ENCODE measurements around the gene APOF. TPM values are rescaled to one million over a fixed set of nuclear protein-coding genes. Genes with fewer than 3 reads are reported as not detected.

The APOF gene
- total RNA-seq, 1 donor from 2014 or later: not detected

DNA sequence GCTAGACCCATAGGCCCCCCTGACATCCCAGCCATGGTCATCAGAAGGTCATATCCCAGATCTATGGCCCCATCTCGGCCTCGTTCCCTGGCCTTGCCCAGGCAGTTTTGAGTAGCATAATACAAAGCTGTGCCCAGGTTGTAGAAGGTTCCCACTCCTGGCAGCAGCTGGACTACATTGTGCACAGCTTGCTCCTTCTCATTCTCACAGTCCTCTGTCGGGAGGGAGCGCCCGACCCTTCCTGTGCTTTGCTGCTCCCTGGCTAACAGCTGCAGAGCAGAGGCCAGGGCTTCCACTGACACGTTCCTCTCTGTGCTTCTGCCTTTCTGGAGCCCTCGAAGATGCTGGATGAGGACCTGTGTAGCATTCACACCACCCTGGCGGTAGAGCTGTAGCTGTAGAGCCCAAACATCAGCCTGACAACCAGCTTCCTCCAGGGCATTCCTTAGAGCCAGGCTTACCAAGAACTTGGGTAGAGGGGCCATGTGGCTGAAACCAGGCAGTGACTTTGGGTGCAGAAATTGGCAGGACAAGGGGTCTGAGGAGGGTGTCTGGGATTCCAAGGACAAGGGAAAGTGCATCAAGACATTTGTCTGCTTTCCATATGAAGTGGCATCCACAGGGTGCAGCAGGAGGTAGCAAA is 1.0 kb downstream of the APOF start:
- ChIA-PET CTCF (interaction anchor here (1.3 kb wide), 1 partner anchor 11 kb away, joined by 3 read pairs; no protein-coding TSS in a partner anchor), POLR2A (interaction anchor here (0.9 to 5.5 kb wide), 9 partner anchors 15 to 140 kb away, joined by 3 to 128 read pairs (median 7); partner anchors contain the start of genes CNPY2, GLS2, IL23A and PAN2)
- DNase-seq (no peak), ATAC-seq (ENCODE audit: low read depth) (no peak)
- Mint-ChIP-seq H3K4me1 (peaks cover 36% of the 10 kb centered on the region), H3K36me3 (ENCODE audit: low read depth) (peaks cover 8% of the 10 kb centered on the region), H3K4me3 (peak overlapping the region; percentile 92), H3K27ac (peak overlapping the region; percentile 94), H3K9me3 (no peaks in the 10 kb centered on the region), H3K27me3 (no peaks in the 10 kb centered on the region)
- TF ChIP-seq, protein P1, sequence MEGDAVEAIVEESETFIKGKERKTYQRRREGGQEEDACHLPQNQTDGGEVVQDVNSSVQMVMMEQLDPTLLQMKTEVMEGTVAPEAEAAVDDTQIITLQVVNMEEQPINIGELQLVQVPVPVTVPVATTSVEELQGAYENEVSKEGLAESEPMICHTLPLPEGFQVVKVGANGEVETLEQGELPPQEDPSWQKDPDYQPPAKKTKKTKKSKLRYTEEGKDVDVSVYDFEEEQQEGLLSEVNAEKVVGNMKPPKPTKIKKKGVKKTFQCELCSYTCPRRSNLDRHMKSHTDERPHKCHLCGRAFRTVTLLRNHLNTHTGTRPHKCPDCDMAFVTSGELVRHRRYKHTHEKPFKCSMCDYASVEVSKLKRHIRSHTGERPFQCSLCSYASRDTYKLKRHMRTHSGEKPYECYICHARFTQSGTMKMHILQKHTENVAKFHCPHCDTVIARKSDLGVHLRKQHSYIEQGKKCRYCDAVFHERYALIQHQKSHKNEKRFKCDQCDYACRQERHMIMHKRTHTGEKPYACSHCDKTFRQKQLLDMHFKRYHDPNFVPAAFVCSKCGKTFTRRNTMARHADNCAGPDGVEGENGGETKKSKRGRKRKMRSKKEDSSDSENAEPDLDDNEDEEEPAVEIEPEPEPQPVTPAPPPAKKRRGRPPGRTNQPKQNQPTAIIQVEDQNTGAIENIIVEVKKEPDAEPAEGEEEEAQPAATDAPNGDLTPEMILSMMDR (IDR thresholded peaks at IDR 0.05): no peak
- intact Hi-C loops (cut with micrococcal nuclease): loop anchor here (10.0 kb wide), 1 partner anchor 273 kb away; the partner anchor contains the start of gene BAZ2A

DNA sequence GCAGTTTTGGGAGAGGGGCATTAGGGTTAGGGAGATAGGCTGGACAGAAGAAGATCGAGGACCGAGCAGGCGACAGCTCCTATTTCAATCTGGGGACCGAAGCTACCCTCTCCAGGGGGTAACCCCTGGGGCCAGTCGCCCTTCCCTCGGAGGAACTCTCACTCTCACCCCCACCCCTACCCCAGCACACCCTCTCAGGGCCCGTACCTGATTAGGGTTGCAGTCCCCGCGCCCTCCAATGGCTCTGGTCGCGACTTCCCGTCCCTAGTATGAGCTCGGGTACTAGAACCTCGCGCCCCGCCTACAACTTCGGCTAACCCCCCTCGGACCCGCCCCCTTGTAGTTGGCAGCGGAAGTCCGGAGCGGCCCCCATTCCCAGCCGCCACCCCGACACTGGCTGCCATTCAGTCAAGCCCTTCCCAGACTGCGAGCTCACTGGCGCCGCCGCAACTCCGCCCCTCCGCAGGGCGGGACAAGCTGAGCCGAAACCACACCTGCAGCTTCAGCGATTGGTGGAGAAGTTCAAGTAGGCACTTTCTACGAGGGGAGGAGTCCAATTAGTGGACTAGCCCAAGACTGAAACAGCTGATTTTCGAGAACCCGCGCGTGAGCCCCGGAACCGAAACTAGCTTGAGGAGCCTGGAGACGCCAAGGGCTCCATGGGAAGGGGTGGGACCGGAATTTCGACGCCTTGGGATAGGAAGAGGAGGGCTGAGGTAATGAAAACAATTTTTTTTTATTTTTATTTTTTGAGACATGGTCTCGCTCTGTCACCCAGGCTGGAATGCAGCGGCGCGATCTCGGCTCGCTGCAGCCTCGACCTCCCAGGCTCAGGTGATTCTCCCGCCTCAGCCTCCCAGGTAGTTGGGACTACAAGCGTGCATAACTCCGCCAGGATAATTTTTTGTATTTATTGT is 2.5 kb downstream of the APOF start, which contains the start of gene STAT2:
TSS of gene STAT2 (minus strand) at position 257 of the 917 bp plus-strand sequence. CDS start 3,536 bp downstream, outside the sequence.
- TF ChIP-seq, protein P1 (IDR thresholded peaks at IDR 0.05): no peak
- ChIA-PET POLR2A (interaction anchor here (0.6 to 5.5 kb wide), 34 partner anchors 10 to 542 kb away, joined by 3 to 128 read pairs (median 7); partner anchors contain the start of genes ANKRD52, CNPY2, COQ10A and CS), CTCF (interaction anchor here (0.8 to 4.0 kb wide), 11 partner anchors 14 to 277 kb away, joined by 3 to 35 read pairs (median 6); partner anchors contain the start of genes CNPY2, IL23A and TIMELESS)
- DNase-seq (peak; percentile 98), ATAC-seq (ENCODE audit: low read depth) (peak; percentile 94)
- peaks cover 21% of the 10 kb centered on the region for H3K36me3 Mint-ChIP-seq (ENCODE audit: low read depth)
- H3K27ac Mint-ChIP-seq: peak within 1 kb of the TSS; percentile 94
- no peaks in the 10 kb centered on the region for H3K9me3 Mint-ChIP-seq
- H3K27me3 Mint-ChIP-seq: no peaks in the 10 kb centered on the region
- peaks cover 36% of the 10 kb centered on the region for H3K4me1 Mint-ChIP-seq
- H3K4me3 Mint-ChIP-seq: peak within 1 kb of the TSS; percentile 92
- intact Hi-C loops (cut with micrococcal nuclease): loop anchor here (1.0 to 10.0 kb wide), 12 partner anchors 15 to 275 kb away; partner anchors contain the start of genes BAZ2A, CS, IL23A and MYL6B

DNA sequence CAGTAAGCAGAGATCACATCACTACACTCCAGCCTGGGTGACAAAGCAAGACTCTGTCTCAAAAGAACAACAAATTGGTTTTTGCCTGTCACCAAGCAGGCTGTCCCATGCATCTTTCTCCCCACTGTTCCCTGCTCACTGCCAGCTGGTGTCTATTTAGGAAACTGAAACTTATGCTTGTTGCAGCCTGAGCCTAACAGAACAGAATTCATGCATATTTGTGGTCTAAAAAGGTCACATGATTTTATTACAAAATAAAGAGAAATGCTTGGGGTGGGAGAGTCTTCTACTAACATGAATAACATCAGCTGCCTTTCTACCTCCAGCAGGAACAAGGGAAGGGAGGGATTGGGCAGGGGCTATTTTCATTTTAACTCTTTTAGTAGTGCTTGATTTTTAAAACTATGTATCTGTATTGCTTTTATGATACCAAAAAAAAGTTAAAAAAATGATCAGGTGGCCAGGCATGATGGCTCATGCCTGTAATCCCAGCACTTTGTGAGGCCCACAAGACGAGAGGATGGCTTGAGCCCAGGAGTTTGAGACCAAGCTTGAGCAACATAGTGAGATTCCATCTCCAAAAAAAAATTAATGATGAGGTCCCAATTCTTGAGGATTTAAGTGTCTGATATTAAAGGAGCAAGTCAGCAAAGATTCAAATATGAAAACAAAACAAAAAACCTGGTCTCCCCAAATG is 3.7 kb downstream of the APOF start:
- DNase-seq: no peak
- Mint-ChIP-seq H3K9me3 (no peaks in the 10 kb centered on the region), H3K4me3 (peak overlapping the region; percentile 92), H3K27ac (peak overlapping the region; percentile 94), H3K36me3 (ENCODE audit: low read depth) (peaks cover 33% of the 10 kb centered on the region), H3K4me1 (peaks cover 36% of the 10 kb centered on the region), H3K27me3 (no peaks in the 10 kb centered on the region)
- intact Hi-C loops (cut with micrococcal nuclease): no loop called here
- TF ChIP-seq, protein P1 (IDR thresholded peaks at IDR 0.05): no peak
- ATAC-seq (ENCODE audit: low read depth): no peak
- CTCF ChIA-PET: interaction anchor here (0.8 to 4.0 kb wide), 6 partner anchors 12 to 105 kb away, joined by 3 to 35 read pairs (median 8); partner anchors contain the start of genes CNPY2 and TIMELESS
- POLR2A ChIA-PET: interaction anchor here (0.6 to 5.5 kb wide), 22 partner anchors 10 to 541 kb away, joined by 3 to 128 read pairs (median 8); partner anchors contain the start of genes CNPY2, COQ10A, CS and ESYT1

DNA sequence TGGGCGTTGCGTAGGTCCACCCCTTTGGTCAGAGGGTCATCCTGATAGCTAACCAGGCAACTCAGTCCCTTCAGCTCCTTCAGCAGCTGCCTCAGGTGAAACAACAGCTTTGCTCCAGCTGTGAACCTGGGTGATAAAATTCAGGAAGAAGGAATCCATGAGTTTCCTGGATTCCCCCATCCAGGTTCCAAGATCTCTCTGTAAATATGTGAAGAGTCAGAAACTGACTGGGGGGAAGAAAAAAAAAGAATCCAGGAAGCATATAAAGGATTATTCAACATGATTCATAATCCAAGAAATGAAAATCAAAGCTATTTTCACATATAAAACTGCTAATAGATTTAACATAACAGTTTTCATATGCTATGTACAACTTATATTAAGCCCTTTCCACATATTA is 11.3 kb downstream of the APOF start:
- ChIA-PET CTCF (interaction anchor here (1.0 to 1.7 kb wide), 2 partner anchors 26 to 113 kb away, joined by 3 to 5 read pairs; no protein-coding TSS in a partner anchor), POLR2A (interaction anchor here (1.2 to 3.1 kb wide), 2 partner anchors 14 to 18 kb away, joined by 3 to 10 read pairs; partner anchors contain the start of gene PAN2)
- intact Hi-C loops (cut with micrococcal nuclease): no loop called here
- H3K36me3 Mint-ChIP-seq (ENCODE audit: low read depth): peaks cover 83% of the 10 kb centered on the region
- DNase-seq: no peak
- no peak overlapping the region for H3K4me3 Mint-ChIP-seq
- H3K27me3 Mint-ChIP-seq: no peaks in the 10 kb centered on the region
- no peak overlapping the region for H3K27ac Mint-ChIP-seq
- no peaks in the 10 kb centered on the region for H3K4me1 Mint-ChIP-seq
- ATAC-seq (ENCODE audit: low read depth): no peak
- no peaks in the 10 kb centered on the region for H3K9me3 Mint-ChIP-seq
- TF ChIP-seq, protein P1 (IDR thresholded peaks at IDR 0.05): no peak

Measured in activated B cell treated with CpG ODN at 0.5 μM for 24 hours (primary cell).